ENCODE results near the gene AFF2.

Gene AFF2

DNA sequence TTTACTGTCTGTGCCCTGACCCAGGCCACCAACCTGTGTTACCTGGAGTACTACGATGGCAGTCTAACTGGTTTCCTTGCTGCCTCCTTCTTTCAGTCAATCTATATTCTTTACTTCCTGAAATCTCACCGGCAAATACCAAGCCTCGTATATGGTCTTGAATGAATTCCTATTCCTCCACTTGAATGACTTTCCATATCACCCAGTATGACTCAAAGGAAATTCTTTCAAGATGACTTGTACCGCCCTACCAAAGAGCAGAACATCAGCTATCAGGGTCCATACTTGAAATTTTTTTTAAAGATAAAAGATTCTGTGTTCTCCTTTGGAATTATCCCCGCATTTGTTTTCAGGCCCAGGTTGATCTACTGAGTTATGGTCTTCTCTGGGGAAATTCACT lies 378.0 kb downstream of the AFF2 start:
- Histone ChIP-seq H3K9me3 (no peaks in the 10 kb centered on the region), H3K4me1 (no peaks in the 10 kb centered on the region), H3K36me3 (no peaks in the 10 kb centered on the region), H3K4me3 (no peak overlapping the region), H3K27ac (no peak overlapping the region), H3K27me3 (no peaks in the 10 kb centered on the region)
- intact Hi-C loops (cut with DNase I; ENCODE audit: low total_unique reads), result no loop called here
- TF ChIP-seq, protein P1, sequence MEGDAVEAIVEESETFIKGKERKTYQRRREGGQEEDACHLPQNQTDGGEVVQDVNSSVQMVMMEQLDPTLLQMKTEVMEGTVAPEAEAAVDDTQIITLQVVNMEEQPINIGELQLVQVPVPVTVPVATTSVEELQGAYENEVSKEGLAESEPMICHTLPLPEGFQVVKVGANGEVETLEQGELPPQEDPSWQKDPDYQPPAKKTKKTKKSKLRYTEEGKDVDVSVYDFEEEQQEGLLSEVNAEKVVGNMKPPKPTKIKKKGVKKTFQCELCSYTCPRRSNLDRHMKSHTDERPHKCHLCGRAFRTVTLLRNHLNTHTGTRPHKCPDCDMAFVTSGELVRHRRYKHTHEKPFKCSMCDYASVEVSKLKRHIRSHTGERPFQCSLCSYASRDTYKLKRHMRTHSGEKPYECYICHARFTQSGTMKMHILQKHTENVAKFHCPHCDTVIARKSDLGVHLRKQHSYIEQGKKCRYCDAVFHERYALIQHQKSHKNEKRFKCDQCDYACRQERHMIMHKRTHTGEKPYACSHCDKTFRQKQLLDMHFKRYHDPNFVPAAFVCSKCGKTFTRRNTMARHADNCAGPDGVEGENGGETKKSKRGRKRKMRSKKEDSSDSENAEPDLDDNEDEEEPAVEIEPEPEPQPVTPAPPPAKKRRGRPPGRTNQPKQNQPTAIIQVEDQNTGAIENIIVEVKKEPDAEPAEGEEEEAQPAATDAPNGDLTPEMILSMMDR (IDR thresholded peaks at IDR 0.05), result no peak
- no peak for DNase-seq

DNA sequence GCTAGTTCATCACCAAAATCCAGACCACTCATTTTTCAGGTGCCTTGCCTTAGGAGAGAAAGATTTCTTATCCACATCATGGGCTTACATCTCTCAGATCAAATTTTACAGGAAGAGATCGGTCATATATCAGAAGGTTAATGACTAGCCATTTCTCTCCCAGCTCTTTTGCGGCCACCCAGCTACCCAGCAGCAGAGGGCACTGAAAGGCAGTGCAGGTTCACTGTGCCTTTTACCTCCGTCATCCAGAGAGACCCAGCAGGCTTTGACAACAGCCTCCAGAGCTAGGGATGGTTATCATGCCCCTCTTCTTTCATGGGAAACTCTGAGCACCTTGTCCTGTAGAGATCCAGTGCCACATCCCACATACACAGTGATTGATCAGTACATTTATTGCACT lies 384.8 kb downstream of the AFF2 start:
- no peaks in the 10 kb centered on the region for H3K9me3 ChIP-seq
- no peaks in the 10 kb centered on the region for H3K4me1 ChIP-seq
- H3K27ac ChIP-seq, result no peak overlapping the region
- TF ChIP-seq, protein P1 (IDR thresholded peaks at IDR 0.05), result no peak
- H3K27me3 ChIP-seq, result no peaks in the 10 kb centered on the region
- intact Hi-C loops (cut with DNase I; ENCODE audit: low total_unique reads), result no loop called here
- DNase-seq, result no peak
- H3K36me3 ChIP-seq, result no peaks in the 10 kb centered on the region
- H3K4me3 ChIP-seq, result no peak overlapping the region

GRCh38 chrX:148893395-148893794 lies 393.0 kb downstream of the AFF2 start:
- no peaks in the 10 kb centered on the region for H3K9me3 ChIP-seq
- intact Hi-C loops (cut with DNase I; ENCODE audit: low total_unique reads), result no loop called here
- H3K27ac ChIP-seq, result no peak overlapping the region
- H3K36me3 ChIP-seq, result no peaks in the 10 kb centered on the region
- no peaks in the 10 kb centered on the region for H3K4me1 ChIP-seq
- no peaks in the 10 kb centered on the region for H3K27me3 ChIP-seq
- TF ChIP-seq, protein P1 (IDR thresholded peaks at IDR 0.05), result no peak
- DNase-seq, result no peak
- H3K4me3 ChIP-seq, result no peak overlapping the region

DNA sequence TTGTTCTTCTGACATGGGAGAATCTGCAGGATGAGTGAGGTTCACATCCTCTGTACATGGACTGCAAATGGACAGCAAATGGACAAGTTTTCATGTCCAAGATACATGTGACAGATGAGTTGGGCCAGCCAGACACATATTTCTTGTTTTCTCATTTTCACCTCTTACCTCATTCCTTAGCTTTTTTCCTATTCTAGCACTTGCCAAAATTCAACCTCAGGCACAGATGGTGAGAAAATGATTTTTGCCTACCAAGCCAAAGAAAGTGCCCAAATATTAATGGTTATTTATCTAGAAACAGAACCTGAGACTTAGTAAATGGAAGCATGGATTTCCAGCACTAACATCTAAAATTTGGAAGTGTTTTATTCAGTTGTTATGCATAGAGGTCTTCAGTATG lies 402.2 kb downstream of the AFF2 start:
- intact Hi-C loops (cut with DNase I; ENCODE audit: low total_unique reads), result no loop called here
- Histone ChIP-seq H3K27ac (no peak overlapping the region), H3K36me3 (no peaks in the 10 kb centered on the region), H3K9me3 (no peaks in the 10 kb centered on the region), H3K4me3 (no peak overlapping the region), H3K27me3 (no peaks in the 10 kb centered on the region), H3K4me1 (no peaks in the 10 kb centered on the region)
- DNase-seq, result no peak
- TF ChIP-seq, protein P1 (IDR thresholded peaks at IDR 0.05), result no peak

DNA sequence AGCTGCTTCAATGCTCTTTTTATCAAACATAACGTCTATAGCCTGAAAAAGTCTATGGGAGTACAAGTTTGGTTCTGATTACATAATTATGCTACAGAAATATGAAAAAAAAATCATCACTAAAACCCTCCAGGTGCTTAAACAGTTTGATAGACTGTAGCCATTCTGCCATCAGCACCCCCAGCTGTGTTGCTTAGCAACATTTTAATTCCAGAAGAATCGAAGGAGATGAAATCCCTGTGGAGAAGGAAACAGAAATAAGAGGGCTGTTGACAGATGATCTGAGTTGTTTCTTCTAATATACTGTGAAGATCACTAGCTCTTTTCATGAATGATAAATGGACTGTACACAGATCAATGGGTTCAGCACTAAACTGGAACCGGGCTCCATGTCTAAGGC lies 402.8 kb downstream of the AFF2 start:
- no peaks in the 10 kb centered on the region for H3K9me3 ChIP-seq
- intact Hi-C loops (cut with DNase I; ENCODE audit: low total_unique reads), result no loop called here
- TF ChIP-seq, protein P1 (IDR thresholded peaks at IDR 0.05), result no peak
- no peak overlapping the region for H3K27ac ChIP-seq
- H3K36me3 ChIP-seq, result no peaks in the 10 kb centered on the region
- H3K4me1 ChIP-seq, result no peaks in the 10 kb centered on the region
- no peak for DNase-seq
- no peaks in the 10 kb centered on the region for H3K27me3 ChIP-seq
- H3K4me3 ChIP-seq, result no peak overlapping the region

DNA sequence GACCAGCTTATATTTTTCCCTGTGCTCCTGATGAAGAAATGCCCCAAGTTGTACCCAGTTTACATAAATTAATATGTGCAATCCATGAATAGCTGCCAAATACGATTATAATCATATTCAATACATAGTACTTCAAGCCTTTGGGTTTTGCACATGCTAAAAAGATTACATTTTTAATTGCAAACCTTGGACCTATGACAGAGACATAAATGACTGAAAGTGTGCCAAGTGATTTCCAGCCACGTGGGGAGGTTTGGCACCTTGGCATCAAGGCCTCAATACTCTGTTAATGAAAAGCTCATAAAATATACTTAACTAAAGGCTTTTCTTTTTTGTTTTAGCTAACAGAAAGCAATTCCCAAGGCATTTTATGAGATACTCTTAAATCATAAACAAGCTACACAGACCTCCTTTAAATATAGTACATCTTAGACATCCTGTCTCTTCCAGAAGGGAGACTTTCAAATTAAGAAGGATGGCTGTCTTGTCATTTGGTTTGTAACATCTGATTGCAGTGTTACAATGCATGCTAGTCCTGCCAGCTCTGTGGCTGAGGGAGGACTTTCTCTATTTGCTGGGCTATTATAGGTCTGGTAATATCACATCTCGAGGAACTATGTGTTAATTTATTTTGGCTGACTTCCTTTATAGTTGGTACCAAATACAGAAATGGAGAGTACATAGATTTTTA lies 404.1 kb downstream of the AFF2 start:
- DNase-seq, result no peak
- no peaks in the 10 kb centered on the region for H3K4me1 ChIP-seq
- no peaks in the 10 kb centered on the region for H3K9me3 ChIP-seq
- H3K4me3 ChIP-seq, result no peak overlapping the region
- H3K27ac ChIP-seq, result no peak overlapping the region
- intact Hi-C loops (cut with DNase I; ENCODE audit: low total_unique reads), result no loop called here
- H3K27me3 ChIP-seq, result no peaks in the 10 kb centered on the region
- no peaks in the 10 kb centered on the region for H3K36me3 ChIP-seq
- TF ChIP-seq, protein P1 (IDR thresholded peaks at IDR 0.05), result no peak
